ENCODE data around the gene CPEB2.

- TF ChIP-seq CTCF (IDR thresholded peaks at IDR 0.05) (no peak), POLR2A (IDR thresholded peaks at IDR 0.05) (no peak)
Observed at GRCh38 chr4:14967982-14968381, 34.3 kb upstream of the CPEB2 start.
